Tibial nerve (tissue), 4 donors: ENCODE results near the gene MBD5. TPM values are rescaled to one million over a fixed set of nuclear protein-coding genes. Genes with fewer than 3 reads are reported as not detected.

Experiments
- DNase-seq, 2 donors: peaks; one replicate each; pipeline ENCODE4 v3.0.0-alpha.2; 2019; ENCODE audit warnings: low spot score in 2 of 2
- H3K27ac ChIP-seq, 4 donors: fragments of 200-600 bp; sonication (generic) in 3 of 4; one replicate each; pipeline ENCODE4 v1.5.1; 2017 to 2019; ENCODE audit warnings: mild to moderate bottlenecking in 1 of 4
- H3K27me3 ChIP-seq, 2 donors: fragments of 200-600 bp; sonication (generic) in 1 of 2; one replicate each; pipeline versions ENCODE4 v1.5.1 to v1.6.0; 2017 to 2019
- H3K36me3 ChIP-seq, 3 donors: fragments of 200-600 bp; sonication (generic); one replicate each; pipeline ENCODE4 v1.5.1; 2018 to 2019
- H3K4me1 ChIP-seq, 4 donors: fragments of 200-600 bp; sonication (generic) in 3 of 4; one replicate each; pipeline ENCODE4 v1.5.1; 2017 to 2019
- H3K4me3 ChIP-seq, 4 donors: fragments of 200-600 bp; sonication (generic) in 3 of 4; one replicate each; pipeline ENCODE4 v1.5.1; 2017 to 2019; ENCODE audit warnings: mild to moderate bottlenecking in 1 of 4, moderate library complexity in 1 of 4
- H3K9me3 ChIP-seq, 4 donors: fragments of 200-600 bp; sonication (generic) in 3 of 4; one replicate each; pipeline ENCODE4 v1.5.1; 2017 to 2019
- EP300 ChIP-seq, 2 donors: sonication (generic); formaldehyde crosslinking; IDR thresholded peaks; one replicate each; pipeline ENCODE4 v1.6.1; 2017; ENCODE audit warnings: antibody characterized with exemption in 2 of 2, mild to moderate bottlenecking in 1 of 2
- POLR2A ChIP-seq, 2 donors: fragments of 450-650 bp; IDR thresholded peaks; one replicate each; pipeline ENCODE4 v1.6.1; 2017; ENCODE audit warnings: antibody characterized with exemption in 2 of 2, mild to moderate bottlenecking in 2 of 2, moderate library complexity in 2 of 2
- WGBS, 2 donors: methylation state at CpG; one replicate each; pipeline ENCODE4 v1.1.5; 2018; 5-methylcytosine and 5-hydroxymethylcytosine counted together
- total RNA-seq, 4 donors: library from RNA; depleted of rRNA; stranded (reverse); fragments of >200 nt; gene quantifications; one replicate each; pipeline ENCODE4 v1.1.0, GENCODE V29; 2016
- TF ChIP-seq, protein P1 (sequence below), 5 experiments: fragments of 200-600 bp in 3 of 5; fragments of 450-650 bp in 2 of 5; sonication (generic) in 3 of 5; IDR thresholded peaks; one replicate each; pipeline ENCODE4 v1.5.1; 2016 to 2019; ENCODE audit warnings: antibody characterized with exemption in 5 of 5, mild to moderate bottlenecking in 3 of 5, moderate library complexity in 2 of 5

The MBD5 gene
- total RNA-seq, 4 donors from 2014 or later, result 28.5 to 46.5 (median 40.9) TPM

- Histone ChIP-seq H3K27ac (no peak overlapping the region), H3K4me1 (no peaks in the 10 kb centered on the region), H3K27me3 (no peaks in the 10 kb centered on the region), H3K4me3 (no peak overlapping the region), H3K9me3 (no peaks in the 10 kb centered on the region), H3K36me3 (no peaks in the 10 kb centered on the region)
- no peak for TF ChIP-seq EP300 (IDR thresholded peaks at IDR 0.05)
- no peak for TF ChIP-seq POLR2A (IDR thresholded peaks at IDR 0.05)
- TF ChIP-seq, protein P1, sequence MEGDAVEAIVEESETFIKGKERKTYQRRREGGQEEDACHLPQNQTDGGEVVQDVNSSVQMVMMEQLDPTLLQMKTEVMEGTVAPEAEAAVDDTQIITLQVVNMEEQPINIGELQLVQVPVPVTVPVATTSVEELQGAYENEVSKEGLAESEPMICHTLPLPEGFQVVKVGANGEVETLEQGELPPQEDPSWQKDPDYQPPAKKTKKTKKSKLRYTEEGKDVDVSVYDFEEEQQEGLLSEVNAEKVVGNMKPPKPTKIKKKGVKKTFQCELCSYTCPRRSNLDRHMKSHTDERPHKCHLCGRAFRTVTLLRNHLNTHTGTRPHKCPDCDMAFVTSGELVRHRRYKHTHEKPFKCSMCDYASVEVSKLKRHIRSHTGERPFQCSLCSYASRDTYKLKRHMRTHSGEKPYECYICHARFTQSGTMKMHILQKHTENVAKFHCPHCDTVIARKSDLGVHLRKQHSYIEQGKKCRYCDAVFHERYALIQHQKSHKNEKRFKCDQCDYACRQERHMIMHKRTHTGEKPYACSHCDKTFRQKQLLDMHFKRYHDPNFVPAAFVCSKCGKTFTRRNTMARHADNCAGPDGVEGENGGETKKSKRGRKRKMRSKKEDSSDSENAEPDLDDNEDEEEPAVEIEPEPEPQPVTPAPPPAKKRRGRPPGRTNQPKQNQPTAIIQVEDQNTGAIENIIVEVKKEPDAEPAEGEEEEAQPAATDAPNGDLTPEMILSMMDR (IDR thresholded peaks at IDR 0.05), result no peak
- no peak for DNase-seq
- WGBS, 2 donors, result 90 to 95% methylated on average over 4 of the region's 4 CpGs
These were observed 281.6 kb downstream of the MBD5 start for GRCh38 chr2:148302526-148302925.

DNA sequence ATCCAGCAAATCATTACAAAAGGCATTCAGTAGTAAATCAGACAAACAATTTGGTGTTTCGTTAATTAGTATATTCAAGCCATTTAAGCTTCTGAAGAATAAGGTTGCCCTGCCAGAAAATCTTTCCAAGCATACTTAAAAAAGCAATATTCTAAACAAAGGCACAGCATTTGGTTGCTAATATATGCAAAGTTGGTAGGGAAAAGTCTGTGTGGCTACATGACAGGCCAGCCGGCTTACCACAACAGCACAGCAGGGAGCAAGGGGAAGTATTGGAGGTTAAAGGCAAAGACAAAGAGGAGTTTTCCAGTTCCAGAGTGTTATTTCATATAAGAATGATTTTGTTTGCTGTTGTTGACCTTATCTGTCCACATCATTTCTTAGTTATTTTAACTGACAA lies 282.3 kb downstream of the MBD5 start:
- H3K4me1 ChIP-seq, result no peaks in the 10 kb centered on the region
- H3K27me3 ChIP-seq, result no peaks in the 10 kb centered on the region
- WGBS, 2 donors, result 67 to 82% methylated on average over 2 of the region's 2 CpGs
- no peaks in the 10 kb centered on the region for H3K9me3 ChIP-seq
- no peak for DNase-seq
- H3K4me3 ChIP-seq, result no peak overlapping the region
- H3K27ac ChIP-seq, result no peak overlapping the region
- TF ChIP-seq POLR2A (IDR thresholded peaks at IDR 0.05), result no peak
- TF ChIP-seq, protein P1 (IDR thresholded peaks at IDR 0.05), result no peak
- TF ChIP-seq EP300 (IDR thresholded peaks at IDR 0.05), result no peak
- H3K36me3 ChIP-seq, result no peaks in the 10 kb centered on the region

- Histone ChIP-seq H3K27me3 (no peaks in the 10 kb centered on the region), H3K4me1 (no peaks in the 10 kb centered on the region), H3K4me3 (no peak overlapping the region), H3K36me3 (no peaks in the 10 kb centered on the region), H3K27ac (no peak overlapping the region), H3K9me3 (peaks cover 0 to 8% (median 0%) of the 10 kb centered on the region in 4 donors)
- no peak for DNase-seq
- WGBS, 2 donors, result 50 to 54% methylated on average over 5 of the region's 5 CpGs
- no peak for TF ChIP-seq EP300 (IDR thresholded peaks at IDR 0.05)
- no peak for TF ChIP-seq POLR2A (IDR thresholded peaks at IDR 0.05)
- TF ChIP-seq, protein P1 (IDR thresholded peaks at IDR 0.05), result no peak
These were observed 284.6 kb downstream of the MBD5 start for GRCh38 chr2:148305476-148305875.

DNA sequence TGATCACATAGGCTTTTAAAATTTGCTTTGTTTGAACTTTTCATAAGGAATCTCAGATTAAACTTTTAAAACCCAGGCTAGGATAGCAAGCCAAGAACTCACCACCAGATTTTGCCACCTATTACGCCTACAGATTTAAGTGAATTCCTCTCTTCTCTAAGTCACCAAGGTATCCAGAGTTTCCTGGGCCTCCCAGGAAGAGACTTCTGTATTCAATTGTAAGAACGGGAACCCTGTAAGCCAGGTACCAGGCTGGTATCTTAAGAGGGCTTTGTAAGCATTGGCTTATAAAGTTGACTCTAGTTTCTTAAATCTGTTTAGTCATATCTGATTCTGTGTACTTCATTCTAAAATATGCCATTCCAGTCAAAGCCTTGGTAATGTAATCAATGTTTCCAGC lies 285.1 kb downstream of the MBD5 start:
- no peak overlapping the region for H3K4me3 ChIP-seq
- TF ChIP-seq EP300 (IDR thresholded peaks at IDR 0.05), result no peak
- TF ChIP-seq, protein P1 (IDR thresholded peaks at IDR 0.05), result no peak
- no peak for TF ChIP-seq POLR2A (IDR thresholded peaks at IDR 0.05)
- no peaks in the 10 kb centered on the region for H3K36me3 ChIP-seq
- no peaks in the 10 kb centered on the region for H3K27me3 ChIP-seq
- peaks cover 0 to 8% (median 0%) of the 10 kb centered on the region in 4 donors for H3K9me3 ChIP-seq
- WGBS, 2 donors, result 94 to 96% methylated on average over 2 of the region's 2 CpGs
- no peak for DNase-seq
- no peaks in the 10 kb centered on the region for H3K4me1 ChIP-seq
- no peak overlapping the region for H3K27ac ChIP-seq

- H3K36me3 ChIP-seq, result peaks cover 0 to 12% (median 0%) of the 10 kb centered on the region in 3 donors
- H3K27ac ChIP-seq, result no peak overlapping the region
- DNase-seq, result no peak
- H3K9me3 ChIP-seq, result peaks cover 0 to 7% (median 0%) of the 10 kb centered on the region in 4 donors
- H3K27me3 ChIP-seq, result no peaks in the 10 kb centered on the region
- TF ChIP-seq, protein P1 (IDR thresholded peaks at IDR 0.05), result no peak
- TF ChIP-seq POLR2A (IDR thresholded peaks at IDR 0.05) (no peak), EP300 (IDR thresholded peaks at IDR 0.05) (no peak)
- 64 to 66% methylated on average over 3 of the region's 3 CpGs for WGBS, 2 donors
- H3K4me3 ChIP-seq, result no peak overlapping the region
- H3K4me1 ChIP-seq, result no peaks in the 10 kb centered on the region
These were observed 296.7 kb downstream of the MBD5 start for GRCh38 chr2:148317598-148317997.
